Left renal pelvis (tissue), 4 donors: ENCODE measurements around the gene CSH2. TPM values are rescaled to one million over a fixed set of nuclear protein-coding genes. Genes with fewer than 3 reads are reported as not detected.
"Not testable (repeated sequence)": the region's sequence is repeated elsewhere in the genome, so short reads cannot be mapped to it uniquely, and the experiment has no call there.

Experiments
- DNase-seq, 4 donors: peaks; one replicate each; pipeline ENCODE4 v3.0.0-alpha.2; 2013; ENCODE audit warnings: low read depth in 4 of 4, low spot score in 3 of 4
- polyA plus RNA-seq, 4 donors: library from polyadenylated mRNA; unstranded; fragments of 120-200 nt; gene quantifications; one replicate each; pipeline ENCODE4 v1.2.1, GENCODE V29; 2013; ENCODE audit not compliant: insufficient read length in 4 of 4

CSH2 gene
- polyA plus RNA-seq, 4 donors, result 0.17 to 0.90 TPM; not detected in 2

DNA sequence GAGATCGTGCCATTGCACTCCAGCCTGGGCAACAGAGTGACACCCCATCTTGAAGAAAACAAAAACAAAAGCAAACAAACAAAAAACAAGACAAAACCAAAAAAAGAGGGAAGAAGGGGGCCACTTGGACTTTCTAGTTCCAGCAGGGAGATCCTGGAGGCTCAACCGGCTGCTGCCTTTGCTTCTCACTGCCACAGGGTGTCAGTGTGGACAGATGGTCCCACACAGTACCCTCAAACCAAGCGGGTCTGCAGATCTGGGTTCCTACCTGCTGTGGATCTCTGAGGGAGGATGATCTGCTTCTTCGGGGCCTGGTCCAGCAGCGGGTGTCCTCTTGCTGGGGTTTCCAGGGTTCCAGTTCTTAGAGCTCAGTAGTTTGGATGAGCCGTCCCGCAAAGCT lies 6.9 kb downstream of the CSH2 start:
- not testable (repeated sequence) for DNase-seq

DNA sequence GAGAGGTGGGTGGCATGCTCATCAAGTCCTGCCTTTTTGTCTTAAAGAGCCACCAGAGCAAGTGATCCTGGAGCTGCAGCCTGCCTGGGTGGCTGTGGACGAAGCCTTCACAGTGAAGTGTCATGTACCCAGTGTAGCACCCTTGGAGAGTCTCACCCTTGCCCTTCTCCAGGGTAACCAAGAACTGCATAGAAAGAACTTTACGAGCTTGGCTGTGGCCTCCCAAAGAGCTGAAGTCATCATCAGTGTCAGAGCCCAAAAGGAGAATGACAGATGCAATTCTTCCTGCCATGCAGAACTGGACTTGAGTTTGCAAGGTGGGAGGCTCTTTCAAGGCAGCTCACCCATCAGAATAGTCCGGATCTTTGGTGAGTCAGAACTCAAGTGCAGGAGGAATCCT lies 14.2 kb downstream of the CSH2 start:
- no peak for DNase-seq

DNA sequence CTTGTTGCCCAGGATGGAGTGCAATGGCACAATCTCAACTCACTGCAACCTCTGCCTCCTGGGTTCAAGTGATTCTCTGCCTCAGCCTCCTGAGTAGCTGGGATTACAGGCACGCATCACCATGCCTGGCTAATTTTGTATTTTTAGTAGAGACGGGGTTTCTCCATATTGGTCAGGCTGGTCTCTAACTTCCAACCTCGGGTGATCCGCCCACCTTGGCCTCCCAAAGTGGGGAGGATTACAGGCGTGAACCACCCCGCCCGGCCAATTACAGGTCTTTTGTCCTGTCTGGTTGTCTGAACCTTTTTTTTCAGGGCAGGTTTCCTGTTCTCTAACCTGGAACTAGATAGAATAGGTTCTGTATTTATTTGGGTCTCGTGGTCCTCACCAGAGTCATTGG lies 17.1 kb downstream of the CSH2 start:
- not testable (repeated sequence) for DNase-seq

DNA sequence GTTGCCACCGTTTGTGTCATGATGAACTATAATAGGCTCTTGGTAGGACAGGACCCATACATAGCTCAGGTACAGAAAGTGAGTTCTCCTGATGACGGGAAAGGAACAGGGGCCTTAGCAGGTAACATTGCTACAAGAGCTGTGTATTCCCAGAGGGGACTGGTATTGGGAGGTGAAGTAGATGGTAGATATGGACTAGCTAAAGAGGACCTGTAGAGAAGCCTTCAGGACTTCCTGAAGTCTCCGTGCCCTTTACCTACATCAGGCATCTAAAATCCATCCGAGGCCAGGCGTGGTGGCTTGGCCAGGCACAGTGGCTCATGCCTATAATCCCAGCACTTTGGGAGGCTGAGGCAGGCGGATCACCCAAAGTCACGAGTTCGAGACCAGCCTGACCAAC lies 18.3 kb downstream of the CSH2 start:
- DNase-seq, result no peak

DNA sequence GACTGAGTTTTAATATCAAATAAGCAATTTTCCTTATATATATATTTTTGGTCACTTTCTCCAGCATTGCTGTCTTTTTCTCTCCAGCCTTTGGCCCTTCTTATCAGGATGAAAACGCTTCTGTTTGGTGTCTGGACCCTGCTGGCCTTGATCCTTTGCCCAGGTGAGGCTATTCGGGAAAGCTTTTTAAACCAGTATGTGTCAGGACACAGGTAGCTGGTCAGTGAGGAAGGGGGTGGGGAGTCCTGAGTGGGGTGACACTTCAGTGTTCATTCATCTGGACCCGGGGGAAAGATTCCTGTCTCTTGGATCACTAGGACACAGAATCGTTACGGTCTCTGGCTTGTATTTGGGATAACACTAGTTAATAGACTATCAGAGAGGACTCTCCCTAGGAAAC lies 18.8 kb downstream of the CSH2 start:
- DNase-seq, result no peak

DNA sequence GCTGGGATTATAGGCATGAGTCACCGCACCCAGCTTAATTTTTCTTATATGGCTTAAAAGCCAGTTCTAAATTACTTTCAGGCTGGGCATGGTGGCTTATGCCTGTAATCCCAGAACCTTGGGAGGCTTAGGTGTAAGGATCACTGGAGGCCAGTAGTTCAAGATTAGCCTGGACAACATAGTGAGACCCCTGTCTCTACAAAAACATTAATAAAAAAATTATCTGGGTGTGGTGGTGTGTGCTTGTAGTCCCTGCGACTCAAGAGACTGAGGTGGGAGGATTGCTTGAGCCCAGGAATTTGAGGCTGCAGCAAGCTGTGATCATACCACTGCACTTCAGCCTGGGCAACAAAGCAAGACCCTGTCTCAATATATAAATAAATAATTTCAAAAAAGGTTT lies 20.2 kb downstream of the CSH2 start:
- DNase-seq, result no peak

DNA sequence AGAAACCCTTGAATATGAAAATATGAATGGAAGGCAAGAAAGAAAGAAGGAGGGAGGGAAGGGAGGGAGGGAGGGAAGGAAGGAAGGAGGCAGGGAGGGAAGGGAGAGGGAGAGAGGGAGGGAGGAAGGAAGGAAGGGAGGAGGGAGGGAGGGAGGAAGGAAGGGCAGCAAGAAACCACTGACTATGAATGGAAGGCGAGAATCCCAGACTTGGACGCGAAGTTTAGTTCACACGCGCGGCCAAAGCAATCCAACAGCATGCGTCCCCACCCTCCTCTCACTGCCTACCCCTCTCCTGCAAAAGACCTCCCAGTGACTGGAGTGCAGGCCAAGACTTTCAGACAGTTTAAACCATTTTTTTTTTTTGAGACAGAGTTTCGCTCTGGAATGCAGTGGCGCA lies 23.1 kb downstream of the CSH2 start:
- DNase-seq, result no peak

DNA sequence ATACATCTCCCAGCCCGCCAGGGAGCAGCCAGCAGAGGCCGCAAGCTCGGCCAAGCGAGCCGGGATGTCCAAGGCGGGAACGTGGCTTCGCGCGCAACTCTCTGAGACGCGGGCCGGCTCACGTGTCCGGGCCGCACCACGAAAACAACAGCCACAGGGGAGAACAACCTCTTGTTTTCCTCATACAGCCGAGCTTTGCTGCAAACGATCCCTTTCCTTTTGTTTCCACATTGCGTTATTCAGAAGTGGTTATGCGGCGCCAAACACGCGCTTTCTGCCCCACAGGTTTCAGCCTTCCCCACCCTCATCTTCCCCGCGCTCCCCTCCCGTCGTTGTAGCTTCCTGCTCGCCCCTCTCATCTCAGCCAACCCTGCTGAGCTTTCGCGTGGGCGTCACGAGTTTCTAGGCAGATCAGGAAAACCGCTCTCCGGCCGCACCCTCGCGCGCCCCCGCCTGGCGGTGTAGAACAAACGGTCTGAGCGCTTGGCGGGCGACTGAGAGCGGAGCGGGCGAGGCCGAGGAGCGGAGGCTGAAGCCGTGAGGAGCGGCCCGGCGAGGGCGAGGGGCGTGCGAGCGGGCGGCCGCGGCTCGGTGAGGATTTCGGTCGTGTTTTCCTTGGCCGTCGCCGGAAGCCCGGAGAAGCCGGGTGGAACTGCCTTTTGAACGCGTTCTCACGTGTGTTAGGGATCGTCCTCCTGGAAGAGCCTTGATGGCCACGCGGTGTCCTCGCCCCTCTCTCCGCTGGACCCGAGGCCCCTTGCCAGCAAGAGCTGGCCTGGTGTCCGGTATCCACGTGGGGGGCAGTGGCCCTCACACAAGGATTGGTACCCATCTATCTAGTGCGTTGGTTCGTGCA lies 24.4 kb downstream of the CSH2 start:
- DNase-seq, result peak in 2 of 4 donors; percentile 63 to 71

DNA sequence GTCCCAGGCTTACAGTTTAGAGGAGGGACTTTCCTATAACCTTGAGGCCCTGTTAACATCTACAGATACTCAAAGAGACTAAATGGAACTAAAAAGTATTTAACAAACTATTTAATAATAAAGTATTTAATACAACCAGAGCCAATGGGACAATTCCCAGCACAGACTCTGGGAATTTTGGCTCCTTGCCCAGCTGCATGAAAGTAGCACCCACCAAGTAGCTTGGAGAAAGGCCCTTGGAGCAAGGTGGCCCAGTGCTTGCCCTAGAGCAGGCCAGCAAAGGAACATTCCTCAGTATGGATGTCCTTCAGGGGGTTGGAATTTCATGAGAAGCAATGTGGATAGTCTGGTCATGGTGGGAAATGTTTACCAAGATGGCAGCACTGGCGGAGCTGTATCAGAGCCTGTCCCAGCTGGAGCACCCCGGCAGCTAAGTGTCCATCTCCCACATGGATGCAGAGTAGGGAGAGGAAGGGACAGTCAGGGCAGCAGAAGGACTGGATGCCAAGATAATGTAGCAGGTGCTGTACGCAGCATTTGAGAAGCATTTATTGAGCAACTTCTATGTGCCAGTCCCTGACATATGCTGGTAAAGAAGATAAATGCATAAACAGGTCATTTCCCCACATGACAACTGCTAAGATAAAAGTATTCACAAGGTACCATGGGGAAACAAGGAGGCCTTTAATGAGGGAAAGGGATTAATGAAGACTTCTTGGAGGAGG lies 25.8 kb downstream of the CSH2 start:
- no peak for DNase-seq

DNA sequence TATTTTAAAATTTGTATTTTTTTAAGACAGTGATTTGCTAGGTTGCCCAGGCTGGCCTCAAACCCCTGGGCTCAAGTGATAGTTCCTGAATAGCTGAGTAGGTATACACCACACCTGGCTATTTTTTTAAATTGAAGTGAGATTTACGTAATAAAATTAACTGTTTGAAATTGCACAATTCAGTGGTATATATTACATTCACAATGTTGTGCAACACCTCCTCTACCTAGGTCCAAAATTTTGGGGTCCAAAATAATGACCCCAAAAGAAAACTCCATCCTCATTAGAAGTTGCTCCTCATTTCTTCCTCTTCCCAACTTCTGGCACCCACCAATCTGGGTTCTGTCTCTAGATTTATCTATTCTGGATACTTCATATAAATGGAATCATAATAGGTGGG lies 28.0 kb downstream of the CSH2 start:
- no peak for DNase-seq

DNA sequence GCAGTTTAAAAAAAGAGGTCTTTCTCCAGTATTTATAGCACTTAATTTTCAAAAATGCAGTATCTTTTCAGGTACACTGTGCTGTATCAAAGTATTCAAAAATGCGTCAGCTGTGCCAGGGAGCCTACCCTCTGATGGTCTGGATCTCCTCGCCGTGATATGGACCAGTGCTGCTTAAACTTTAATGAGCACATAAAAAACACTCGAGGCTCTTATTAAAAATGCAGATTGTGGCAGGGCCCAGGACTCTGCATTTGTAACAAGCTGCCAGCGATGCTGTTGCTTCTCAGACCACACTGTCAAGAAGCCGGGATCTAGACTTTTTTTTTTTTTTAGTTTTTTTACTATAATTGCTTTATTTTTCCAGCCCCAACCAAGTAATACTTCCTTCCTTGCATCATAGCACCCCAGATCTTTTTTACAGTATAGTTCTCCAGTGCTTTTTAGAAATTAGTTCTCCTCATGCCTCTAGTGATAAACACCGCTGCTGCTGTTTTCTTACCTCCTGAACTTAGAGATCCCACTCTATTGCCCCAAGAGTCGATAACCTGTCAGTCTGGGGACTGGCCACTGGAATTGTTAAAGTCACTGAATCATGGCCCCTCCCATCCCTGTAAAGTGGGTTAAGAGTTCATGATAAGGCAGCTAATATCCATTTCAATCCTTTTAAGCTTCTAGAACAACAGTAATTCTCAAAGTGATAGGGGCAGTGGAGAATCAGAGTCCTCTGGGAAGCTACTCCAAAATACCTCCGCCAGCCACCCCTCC lies 29.4 kb downstream of the CSH2 start:
- DNase-seq, result no peak

DNA sequence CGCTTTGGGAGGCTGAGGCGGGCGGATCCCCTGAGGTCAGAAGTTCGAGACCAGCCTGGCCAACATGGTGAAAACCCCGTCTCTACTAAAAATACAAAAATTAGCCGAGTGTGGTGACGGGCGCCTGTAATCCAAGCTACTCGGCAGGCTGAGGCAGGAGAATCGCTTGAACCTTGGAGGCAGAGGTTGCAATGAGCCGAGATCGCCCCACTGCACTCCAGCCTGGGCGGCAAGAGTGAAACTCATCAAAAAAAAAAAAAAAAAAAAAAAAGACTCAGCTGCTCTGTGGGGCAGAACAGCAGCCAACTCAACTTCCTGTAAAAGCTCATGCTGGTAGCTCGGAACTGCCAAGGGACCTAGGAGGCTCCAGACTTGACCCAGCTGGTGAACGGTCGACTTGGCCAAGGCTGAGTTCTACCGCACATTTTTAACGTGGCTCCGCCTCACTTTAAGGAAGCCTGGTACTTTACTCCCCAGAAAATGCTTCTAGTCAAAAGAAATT lies 30.0 kb downstream of the CSH2 start:
- not testable (repeated sequence) for DNase-seq

DNA sequence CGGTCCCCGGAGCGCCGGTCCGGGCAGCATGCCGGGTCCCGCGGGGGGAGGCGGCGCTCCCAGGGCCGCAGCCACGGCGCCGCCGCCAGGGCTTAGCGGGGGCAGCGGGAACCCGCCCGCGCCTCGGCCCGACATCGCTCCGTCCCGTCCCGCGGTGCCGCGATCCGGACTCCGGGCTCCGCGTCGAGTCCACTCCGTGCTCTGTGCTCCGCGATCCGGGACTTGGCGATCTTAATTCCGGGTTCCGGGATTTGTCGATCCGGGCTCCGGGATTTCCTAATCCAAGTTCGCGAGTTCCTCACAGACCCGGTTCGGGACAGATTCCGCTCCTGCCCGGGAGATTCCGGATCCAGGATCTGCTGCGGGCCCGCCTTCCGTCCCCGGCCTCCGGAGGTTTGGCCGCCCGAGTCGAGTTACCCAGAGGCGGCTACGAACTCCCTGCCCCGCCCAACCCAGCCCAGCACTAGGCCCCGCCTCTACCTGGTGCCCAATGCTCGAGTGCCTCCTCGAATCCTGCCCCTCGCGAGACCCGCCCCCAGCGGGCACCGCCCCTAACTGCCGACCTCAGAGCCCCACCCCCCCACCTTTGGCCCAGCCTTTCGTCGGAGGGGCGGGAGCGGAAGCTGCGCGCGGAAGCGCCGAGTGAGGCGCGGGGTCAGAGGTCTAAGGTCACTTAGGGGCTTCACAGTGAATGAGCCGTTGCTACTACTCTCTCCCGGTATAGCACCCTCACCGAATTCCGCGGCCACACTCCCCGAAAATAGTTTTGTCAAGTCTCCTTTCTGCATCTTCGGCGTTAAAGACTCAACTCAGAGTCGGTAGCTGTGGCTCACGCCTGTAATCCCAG lies 30.7 kb downstream of the CSH2 start, which contains the start of gene SMARCD2:
TSS of gene SMARCD2 (minus strand) at position 146 of the 847 bp plus-strand sequence. CDS start at position 135, 11 bp downstream.
- peak; percentile 94 to 99 (median 98) for DNase-seq

DNA sequence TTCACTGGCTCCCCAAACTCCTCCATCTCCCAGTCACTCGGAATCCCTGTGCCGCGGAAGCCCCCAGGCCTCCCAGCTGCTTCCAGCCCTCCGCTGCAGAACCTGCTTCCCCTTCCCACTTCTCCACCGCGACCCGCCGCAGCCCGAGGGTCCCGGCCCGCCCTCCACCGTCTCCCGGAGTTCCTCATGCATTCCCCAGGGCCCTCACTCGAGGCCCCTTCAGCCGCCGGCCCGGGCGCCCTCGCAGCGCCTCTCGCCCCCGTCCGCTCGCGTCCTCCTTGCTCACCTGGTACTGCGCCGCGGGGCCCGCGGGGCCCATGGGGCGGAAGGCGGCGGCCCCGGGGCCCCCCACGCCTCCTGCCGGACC lies 31.3 kb downstream of the CSH2 start:
- no peak for DNase-seq

DNA sequence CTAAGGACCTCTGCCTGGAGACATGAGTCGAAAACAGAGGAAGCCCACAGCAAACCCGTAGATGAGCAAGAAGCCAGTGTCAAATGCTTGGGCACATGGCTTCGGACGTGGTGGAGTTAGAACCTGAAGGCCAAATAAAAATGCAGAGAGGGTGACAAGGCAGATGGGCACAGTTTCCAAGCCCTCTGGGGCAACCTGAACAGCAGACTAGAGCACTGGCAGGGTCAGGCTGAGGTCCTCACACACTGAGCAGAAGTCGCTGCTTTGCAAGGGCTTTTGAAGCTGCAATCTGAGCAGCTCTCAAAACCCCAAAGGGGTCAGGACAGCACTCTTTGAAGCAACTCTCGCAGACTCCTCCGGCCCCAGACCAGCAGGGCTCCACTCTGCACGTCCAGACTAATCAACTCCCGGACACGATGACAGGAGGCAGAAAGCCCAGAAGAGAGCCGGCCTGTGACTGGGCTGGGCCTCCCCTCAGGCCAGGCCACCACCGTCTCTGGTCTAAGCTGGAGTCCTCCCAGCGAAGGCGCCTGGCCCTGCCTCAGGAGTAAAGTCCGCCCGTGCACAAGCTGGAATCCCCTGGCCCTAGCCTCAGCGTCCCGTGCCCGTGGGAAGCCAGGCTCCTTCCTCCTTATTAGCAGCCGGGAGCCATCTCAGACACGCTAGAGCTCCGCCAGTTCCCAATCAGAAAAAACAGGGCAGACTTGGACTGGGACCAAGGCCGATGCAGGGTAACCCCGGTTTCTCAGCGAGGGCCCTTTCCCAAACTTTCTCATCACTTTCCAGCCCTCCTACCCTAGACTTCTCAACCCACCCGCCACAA lies 31.9 kb downstream of the CSH2 start:
- no peak for DNase-seq

DNA sequence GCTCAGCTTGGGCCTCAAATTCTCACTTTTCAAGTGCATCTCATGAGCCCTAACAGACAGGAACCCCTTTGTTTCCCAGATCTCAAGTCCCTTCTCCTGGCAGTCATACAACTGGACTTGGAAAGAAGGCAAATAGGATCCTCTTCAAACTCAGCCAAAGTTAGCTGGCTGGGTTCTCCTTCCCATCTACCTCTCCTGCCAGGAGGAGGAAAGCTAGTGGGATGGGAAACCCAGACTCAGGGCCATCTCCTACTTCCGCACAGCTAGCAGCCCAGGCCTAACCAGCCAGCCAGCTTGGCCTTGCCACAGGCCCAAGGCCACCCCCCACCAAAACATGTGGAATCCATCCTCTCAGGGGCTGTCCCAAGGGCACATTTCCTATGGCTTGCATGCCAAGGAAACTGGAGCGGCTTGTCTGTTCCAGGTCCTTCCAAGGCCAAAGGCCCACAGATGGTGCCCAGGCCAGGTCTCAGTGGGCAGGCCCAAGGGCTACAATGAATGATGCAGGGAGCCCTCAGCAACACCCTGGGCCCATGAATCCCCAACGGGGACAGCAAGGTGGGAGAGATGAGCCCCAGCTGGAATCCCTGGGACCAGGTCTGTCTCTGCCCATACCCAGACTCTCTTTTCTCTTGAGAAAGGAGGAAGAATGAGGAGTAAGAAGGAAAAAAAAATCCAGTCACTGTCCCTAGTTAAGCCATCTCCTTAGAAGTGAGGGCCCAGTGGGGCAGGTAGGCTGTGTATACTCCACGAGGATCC lies 32.7 kb downstream of the CSH2 start:
- DNase-seq, result no peak

DNA sequence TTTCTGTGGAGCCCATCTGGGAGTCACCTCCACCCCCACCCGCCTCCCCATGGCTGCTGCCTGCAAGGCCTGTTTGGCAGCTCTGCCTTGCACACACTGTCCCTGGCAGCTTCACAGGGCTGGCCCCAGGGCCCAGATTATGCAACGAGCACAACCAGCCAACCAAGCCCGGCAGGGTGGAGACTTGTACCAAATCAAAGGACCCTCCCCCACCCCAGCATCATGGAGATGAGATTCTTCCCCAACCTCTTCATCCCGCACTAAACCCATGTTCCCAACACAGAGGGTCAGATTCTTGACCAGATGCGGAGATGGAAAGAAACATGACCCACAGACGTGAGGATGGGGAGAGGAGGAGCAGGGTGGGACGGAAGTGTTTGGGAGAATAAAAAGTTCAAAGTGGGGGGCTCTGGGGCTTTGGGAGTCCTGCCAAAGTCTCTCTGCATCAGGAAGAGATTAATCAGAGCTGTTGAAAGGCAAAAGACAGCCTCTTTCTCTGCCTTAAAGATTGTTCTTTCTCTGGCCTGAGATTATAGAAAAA lies 34.8 kb downstream of the CSH2 start:
- peak in 1 of 4 donors; percentile 37 for DNase-seq

DNA sequence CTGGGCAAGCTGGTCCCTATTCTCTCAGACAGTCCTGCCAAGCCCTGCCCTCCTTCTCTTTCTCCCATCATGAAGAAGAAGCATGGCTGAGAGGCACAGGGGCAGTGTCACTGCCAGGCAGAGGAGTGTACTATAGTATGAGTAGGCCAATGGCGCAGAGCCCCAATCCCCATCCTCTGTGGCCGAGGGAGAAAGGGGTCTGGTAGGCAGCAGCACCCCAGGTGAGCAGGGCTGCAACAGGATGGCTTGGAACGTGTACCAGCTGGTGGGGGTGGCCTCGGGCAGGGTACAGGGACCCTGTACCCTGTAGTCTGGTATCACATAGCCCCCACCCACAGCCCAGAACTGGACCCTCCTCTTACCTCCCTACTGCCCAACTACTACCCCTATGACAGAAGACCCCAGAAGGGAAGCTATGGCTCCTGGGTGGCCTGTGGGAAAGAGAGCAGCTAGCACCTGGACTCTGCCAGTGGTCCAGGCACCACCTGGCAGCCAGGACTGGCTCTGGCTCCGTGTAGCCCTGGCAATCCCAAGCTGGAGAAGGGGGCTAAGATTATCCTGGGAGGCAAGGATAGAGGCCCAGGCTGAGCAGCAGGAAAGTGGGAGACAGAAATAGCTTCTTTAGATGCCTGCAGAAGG lies 35.4 kb downstream of the CSH2 start:
- DNase-seq, result no peak
